HG02759 (cell line): ENCODE data around the gene SNN.
A peak's percentile ranks its signal among the peaks of the same experiment; 100 is the strongest.

Experiments
- ATAC-seq: cut with Tn5 transposase; IDR thresholded peaks from one replicate; pipeline ENCODE4 v1.9.1; 2021; ENCODE audit warnings: mild to moderate bottlenecking, moderate library complexity; ENCODE audit not compliant: unreplicated experiment

The SNN gene

DNA sequence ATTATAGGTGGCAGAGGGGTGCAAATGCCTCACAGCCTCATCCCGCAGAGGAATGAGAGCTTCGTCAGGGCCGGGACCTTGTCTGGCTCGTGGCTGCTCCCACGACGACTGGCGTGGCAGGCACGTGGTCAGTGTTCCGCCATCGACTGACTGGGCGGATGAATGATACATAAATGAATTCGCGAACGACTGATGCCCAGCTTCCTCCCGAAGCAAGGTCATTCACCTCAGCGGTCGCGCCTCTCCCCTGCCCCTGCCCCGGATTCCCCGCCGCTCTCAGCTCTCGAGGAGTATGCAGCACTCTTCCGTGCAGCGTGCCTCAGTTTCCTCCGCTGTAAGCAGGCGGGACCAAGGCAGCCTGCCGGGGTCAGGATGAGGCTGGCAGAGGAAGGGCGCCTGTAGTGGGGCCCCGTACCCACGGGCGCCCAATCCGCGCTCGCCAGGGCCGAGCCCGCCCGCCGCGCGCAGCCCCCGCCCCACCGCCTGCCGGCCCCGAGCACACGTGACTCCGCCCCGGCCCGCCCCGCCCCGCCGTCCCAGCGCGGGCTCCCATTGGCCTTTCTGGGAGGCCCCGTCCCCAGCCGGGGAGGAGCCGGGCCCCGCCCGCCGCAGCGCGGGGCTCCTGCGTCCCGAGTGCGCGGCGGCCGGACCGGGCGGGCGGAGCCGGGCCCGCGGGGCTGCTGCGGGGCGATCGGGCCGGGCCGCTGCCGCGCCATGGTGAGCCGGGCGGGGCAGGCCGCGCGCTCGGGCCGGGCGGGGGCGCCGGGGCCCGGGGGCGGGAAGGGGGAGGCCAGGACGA is at the start of gene SNN:
TSS of gene SNN (plus strand) at position 632 of the 799 bp plus-strand sequence. CDS start 7,605 bp downstream, outside the sequence.
- peak; percentile 74 for ATAC-seq

DNA sequence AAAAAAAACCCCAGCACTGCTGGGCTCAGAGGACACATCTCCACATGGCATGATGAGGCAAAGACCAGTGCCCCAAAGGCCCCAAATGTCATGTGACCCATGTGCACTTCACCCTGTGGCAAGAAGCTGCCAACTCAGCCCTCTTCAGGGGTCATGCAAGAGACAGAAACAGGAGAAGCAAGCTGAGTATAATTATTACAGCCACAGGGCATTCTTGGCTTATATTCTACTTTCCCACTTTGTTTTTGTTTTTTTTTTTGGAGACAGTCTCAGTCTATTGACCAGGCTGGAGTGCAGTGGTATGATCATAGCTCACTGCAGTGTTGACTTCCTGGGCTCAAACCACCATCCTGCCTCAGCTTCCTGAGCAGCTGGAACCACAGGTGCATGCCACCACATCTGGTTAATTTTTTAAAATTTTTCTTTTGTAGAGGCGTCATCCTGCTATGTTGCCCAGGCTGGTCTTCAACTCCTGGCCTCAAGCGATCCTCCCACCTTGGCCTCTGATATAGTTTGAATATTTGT is 48.9 kb upstream of the SNN start:
- peak; percentile 66 for ATAC-seq

DNA sequence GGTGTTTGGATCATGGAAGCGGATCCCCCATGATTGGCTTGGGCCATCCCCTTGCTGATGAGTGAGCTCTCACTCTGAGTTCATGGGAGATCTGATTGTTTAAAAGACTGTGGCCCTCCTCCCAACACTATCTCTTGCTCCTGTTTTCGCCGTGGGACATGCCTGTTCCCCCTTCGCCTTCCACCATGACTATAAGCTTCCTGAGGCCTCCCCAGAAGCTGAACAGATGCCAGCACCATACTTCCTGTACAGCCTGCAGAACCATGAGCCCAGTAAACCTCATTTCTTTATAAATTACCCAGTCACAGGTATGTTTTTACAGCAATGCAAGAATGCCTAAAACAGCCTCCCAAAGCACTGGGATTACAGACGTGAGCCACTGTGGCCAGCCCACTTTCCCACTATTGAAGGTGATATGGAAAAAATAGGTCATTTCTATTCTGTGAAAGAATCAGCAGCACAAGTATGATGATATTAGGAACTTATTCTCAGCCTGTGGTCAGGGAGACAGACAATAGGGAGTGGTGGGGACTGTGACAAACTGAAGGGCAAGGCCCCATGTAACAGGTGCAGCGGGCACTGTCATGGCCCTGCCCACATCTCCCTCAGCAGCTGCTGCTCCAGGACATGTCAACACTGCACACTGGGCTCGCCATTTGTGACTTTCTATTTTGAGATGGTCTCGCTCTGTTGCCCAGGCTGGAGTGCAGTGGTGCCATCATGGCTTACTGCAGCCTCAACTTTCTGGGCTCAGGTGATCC is 47.8 kb upstream of the SNN start:
- ATAC-seq: no peak

DNA sequence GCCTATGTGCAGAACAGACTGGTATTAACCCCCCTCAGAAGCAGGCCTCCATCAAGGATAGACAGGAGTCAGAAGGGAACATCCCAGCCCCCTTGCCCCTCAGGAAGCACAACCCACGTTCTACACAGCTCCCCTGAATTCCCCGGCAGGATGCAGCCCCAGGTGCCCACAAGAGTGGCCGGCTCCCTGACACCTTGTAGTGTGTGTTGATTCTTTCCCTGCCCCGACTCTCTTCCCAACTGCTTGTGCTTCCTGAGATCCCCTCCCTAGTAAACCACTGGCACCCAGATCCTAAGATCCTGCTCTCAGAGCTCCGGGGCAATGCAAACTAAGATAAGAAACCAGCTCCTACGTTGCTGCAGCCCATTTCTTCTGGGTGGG is 46.7 kb upstream of the SNN start:
- no peak for ATAC-seq

DNA sequence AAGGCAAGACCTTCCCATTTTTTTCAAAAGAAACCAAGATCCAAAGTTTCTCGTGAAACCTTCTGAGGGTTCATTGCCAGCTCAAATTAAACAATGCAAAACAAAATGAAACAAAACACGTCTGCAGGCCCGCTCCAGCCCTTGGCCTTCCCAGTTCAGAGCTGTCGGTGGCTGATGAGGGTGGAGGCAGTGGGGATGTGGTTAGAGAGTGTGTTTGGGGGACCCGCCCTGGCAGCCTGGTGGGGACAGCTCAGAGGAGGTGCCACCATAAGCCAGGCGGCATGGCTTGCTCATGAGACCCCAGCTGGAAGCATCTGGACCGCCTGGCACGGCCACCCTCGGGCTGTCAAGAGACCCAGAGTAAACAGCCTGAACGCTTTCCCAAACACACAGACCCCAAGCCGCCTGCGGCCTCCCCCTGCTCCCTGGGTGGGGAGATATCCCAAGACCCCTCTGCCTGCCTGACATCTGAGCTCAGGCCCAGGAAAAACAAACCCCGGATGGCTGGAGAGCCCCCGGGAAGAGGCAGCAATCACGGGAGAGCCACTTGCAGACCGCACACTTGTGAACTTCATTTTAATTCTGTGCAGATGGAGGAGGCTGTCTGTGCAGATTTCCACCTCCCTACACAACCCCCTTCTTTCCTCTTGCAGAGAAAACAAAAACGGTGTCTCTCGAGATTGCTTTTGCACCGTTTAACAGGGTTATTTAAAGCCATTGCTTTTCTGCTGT is 46.2 kb upstream of the SNN start:
- no peak for ATAC-seq

DNA sequence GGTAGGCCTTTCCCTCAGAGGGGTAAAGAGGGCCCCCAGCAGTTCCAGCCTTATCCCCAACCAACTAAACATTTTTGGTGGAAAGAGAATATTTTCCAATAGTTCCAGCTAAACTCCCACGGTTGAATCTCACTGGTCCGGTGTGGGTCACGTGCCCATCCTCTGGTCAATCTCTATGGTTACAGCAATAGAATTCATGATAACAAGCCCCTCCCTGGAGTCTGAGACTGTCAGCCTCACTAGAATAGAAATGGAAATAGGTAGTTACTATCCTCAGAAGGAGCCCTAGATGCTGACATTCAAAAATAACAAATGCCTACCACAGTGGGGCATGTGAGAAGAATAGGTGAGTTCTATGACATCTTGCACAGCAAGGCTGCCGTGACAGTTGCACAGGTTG is 44.0 kb upstream of the SNN start:
- ATAC-seq: no peak

DNA sequence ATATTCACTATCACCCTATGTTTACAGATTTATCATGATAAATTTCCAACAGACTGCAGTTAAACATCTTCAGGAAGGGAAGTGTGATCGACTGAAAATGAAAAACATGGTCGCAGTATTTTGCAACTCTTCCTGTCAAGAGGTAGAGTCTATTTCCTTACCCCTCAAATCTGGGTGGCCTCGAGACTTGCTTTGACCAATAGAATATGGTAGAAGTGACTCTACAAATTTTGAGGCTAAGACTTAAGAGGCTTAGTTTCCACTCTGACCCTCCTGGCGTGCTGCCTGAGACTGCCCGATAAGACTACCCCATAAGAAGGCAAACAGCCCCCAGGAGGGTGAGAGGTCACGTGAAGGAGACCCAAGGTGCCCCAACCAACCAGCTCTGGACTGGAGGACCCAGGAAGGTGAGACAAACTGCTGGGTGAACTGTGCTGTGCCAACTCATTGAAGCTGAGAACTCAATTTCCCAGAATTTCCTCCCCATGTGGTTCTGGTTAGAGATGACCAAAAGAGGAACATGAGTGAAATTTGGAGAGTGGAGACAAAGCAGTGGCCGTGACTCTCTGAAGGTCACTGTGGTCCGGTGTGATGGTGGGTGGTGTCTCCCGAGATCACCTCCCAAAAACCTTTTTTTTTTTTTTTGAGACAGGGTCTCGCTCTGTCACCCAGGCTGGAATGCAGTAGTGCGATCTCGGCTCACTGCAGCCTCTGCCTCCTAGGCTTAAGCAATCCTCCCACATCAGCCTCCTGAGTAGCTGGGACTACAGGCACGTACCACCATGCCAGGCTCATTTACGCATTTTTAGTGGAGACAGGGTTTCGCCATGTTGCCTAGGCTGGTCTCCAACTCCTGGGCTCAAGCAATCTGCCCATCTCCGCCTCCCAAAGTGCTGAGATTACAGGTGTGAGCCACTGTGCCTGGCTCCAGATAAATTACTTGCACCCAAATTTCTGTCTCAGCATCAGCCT is 43.3 kb upstream of the SNN start:
- ATAC-seq: no peak

DNA sequence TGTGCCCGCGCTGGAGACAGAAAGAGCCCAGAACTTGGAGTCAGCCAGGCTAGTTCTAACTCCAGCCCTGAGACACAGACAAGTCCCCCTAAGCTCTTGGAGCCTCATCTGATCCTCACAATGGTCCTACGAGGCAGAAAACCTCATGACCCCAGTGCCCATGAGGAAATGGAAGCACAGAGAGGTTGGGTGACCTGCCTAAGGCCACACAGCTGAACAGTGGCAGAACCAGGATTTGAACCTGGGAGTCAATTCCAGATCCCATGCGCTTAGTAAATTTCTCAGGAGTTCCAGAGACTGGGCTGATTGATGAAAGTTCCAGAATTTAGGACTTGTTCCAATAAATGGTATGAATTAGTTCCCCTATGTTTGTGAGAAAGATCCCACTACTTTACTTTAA is 42.5 kb upstream of the SNN start:
- ATAC-seq: no peak

DNA sequence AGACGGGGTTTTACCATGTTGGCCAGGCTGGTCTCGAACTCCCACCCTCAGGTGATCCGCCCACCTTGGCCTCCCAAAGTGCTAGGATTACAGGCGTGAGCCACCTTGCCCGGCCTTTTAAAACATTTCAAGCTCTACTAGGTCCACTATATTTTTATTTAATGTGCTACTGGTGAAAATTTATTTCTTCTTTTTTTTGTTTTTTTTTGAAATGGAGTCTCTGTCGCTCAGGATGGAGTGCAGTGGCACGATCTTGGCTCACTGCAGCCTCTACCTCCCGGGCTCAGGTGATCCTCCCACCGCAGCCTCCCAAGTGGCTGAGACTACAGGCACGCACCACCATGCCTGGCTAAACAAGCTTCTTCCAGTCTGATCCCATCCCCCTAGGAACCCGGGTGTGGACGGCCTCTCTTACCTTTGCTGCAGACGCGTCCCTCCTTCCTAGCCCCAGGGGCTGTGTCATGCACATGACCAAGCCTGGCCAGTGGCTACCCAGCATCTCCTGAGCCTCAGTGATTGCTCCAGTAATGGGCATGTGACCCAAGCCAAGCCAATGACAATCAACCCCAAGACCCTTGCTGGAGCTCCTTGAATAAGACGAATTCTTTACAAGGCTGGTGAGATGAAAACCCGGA is 41.5 kb upstream of the SNN start:
- ATAC-seq: no peak

DNA sequence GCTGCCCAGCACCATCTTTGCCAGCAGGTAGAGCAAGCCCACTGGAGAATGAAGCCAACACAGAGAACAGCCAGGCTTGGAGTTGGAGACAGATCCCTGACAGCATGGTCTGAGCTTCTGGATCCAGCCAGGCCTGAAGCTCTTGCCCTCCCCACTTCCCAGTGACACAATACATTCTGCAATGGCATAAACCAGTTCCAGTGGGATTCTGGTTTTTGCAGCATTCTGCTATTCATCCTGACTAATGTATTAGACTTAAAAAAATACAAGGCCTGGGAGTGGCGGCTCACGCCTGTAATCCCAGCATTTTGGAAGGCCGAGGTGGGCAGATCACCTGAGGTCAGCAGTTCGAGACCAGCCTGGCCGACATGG is 41.0 kb upstream of the SNN start:
- ATAC-seq: no peak

DNA sequence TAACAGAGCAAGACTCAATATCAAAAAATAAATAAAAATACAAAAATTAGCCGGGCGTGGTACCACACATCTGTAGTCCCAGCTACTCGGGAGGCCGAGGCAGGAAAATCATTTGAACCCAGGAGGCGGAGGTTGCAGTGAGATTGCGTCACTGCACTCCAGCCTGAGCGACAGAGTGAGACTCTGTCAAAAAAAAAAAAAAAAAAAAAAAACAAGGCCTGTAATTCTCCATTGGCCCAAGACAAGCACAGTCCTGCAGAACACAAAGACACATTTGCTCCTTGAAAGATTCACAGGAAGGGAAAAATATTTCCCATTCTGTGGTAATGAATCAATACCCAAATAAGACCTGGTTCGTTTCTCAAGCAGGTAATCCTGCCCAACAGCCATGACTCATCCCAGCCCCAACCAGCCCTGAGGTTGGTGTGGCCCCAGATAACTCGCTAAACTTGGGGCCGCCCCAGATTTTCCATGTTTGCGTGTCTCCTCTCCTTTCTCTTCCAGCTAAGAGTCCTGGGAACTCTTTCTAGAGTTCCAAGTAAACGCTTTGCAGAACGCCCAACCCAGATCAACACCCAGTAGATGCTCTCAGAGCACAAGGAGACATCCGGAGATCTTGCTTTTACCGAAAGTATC is 40.3 kb upstream of the SNN start:
- ATAC-seq: no peak

DNA sequence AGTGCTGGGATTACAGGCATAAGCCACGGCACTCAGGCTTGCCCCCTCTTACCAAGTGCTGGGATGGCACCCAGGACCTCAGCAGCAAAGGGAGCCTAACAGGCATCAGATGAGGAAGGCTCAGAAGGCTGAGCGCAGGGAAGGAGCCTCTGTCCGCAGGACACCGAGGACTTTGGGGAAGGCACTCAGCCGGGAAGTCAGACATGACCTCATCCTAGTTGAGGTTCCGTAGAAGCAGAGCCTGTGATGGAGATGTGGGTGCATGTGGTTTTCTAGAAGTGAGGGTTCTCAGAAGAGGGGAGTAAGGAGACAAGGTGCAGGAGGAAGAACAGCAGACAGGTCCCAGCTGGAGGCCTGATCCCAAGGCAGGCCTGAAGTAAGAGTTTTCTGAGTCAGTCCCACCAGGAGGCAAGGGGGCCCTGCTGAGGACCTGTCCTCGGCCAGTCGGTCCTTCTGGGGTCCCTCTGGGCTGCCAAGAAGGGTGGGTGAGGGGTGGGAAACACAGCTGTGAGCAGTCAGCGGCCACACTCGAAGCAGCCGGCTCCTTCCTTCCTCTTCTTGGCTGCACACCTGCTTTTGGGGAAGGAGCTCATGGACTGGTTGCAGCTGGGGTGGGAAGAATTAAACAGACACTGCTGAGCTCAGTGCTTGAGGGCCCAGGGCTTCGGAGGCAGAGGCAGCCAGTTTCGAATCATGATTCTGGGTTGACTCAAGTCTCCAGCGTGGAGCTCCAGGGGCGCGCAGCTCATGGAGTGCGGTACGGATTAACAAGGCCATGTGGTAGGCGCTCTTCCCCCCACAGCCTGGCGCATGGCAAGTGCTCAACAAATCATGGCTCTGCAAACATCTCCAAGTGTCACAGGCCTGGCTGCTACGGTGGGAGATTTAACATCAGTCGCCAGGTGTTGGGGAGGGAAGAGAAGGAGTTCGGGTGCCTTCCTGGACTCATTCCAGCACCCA is 38.9 kb upstream of the SNN start:
- no peak for ATAC-seq

DNA sequence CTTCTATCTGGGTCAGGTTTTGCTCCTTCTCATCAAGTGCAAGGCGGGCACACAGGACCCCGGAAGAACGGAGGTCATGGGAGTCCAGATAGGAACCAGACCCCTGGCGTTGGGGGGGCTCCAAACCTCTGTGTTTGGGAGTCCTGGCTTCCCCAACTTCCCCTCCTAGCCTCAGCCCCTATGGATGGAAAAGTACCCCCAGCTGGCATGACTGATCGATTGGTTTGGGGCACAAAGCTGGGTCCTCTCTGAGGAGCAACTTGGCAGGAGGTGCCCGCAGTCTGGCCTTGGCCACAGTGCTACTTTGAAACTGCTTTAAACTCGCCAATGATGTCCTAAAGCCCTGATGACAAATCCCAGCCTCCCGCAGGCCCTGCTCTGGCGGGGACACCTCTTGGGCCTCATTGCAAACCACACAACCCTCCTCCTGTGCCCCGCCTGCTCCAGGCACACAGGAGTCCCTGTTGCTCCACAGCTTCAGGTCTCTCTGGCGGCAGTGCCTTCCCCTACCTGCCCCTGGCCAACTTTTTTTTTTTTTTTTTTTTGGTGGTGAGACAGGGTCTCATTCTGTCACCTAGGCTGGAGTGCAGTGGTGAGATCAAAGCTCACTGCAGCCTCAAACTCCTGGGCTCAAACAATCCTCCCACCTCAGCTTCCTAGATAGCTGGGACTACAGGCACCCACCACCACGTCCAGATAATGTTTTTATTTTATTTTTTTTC is 38.0 kb upstream of the SNN start:
- no peak for ATAC-seq

DNA sequence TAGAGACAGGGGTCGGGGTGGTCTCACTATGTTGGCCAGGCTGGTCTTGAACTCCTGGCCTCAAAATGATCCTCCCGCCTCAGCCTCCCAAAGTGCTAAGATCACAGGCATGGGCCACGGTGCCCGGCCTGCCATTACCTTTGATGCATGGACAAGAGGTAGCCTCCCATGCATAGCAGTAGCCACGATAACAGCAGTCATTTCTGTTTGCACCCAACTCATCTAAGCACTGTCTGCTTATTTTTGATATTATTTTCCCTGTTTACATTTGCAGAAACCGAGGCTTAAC is 37.5 kb upstream of the SNN start:
- ATAC-seq: no peak

DNA sequence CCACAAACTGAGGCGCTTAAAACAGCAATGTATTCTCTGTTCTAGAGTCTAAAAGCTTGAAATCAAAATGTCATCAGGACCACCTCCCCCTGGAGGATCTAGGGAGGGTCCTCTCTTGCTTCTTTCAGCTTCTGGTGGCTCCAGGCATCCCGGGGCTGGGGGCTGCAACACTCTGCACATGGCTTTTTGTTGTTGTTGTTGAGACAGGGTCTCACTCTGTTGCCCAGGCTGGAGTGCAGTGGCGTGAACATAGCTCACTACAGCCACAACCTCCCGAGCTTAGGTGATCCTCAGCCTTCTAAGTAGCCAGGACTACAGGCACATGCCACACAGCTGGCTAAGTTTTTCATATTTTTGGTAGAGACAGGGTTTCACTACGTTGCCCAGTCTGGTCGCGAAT is 37.0 kb upstream of the SNN start:
- no peak for ATAC-seq

DNA sequence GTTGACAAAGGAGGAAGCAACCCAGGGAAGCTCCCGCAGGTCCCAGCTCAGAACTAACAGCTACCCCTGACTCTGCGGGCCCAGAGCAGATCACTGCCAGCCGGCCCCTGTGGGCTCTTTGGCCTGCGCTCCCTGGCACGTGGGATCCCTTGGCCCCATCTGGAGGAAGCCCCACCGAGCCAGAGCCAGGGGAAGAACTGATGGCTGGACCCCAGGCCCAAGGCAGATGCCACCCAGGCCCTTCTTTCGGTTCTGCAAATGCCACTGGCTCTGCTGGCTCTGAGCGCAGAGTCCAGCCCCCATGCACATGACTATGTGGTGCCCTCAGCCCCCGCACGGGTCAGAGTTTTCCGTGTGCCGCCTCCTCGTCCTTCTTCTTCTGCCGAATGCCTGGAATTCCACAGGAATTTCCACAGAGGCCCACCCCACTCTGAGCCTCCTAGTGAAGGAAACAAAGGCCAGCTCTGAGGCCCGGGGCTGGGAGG is 35.8 kb upstream of the SNN start:
- ATAC-seq: no peak

DNA sequence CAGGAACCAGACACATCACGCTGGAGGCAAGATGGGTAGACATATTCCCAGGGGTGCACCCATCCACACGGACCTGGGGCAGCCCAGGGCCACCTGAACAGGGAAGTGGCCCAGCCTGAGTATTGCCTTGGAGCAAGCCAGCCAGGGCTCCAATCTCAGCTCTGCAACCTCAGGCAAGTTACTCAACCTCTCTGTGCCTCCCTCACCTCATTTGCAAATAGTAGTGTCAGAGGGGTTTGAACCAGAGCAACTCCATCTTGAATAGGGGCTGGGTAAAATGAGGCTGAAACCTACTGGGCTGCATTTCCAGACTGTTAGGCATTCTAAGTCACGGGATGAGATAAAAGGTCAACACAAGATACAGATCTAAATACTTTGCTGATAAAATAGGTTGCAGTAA is 35.1 kb upstream of the SNN start:
- ATAC-seq: no peak

DNA sequence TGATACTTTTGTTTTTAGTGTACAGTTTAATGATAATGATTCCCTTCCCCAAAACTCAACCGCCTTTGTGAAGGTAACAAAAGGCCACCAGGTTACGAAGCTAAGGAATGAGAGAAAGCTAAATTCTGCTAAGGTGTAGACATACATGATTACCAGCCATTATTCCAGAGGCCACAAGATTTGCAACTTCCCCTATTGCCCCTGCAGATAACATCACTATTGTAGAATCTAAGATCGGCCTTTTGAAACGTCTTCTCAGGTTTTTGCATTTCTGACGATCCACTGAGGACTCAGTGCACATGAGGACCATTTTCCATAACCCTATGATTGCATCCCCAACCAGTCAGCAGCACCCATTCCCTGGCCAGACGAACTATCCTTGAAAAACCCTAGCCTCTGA is 33.9 kb upstream of the SNN start:
- no peak for ATAC-seq
